HepG2 (cell line): ENCODE data around the gene OASL. TPM values are rescaled to one million over a fixed set of nuclear protein-coding genes. Genes with fewer than 3 reads are reported as not detected.

ENCODE experiments used
- HMG20A ChIP-seq: IDR thresholded peaks from 2 replicates; pipeline ENCODE4 v1.6.1; 2016; ENCODE audit warnings: borderline replicate concordance
- NCOR1 ChIP-seq: fragments of 200-600 bp; sonication (generic); IDR thresholded peaks from 2 replicates; pipeline ENCODE4 v1.7.0; 2017; ENCODE audit warnings: antibody characterized with exemption, low read length, borderline replicate concordance
- PCBP1 ChIP-seq: fragments of 200-400 bp; formaldehyde crosslinking; IDR thresholded peaks from 2 replicates; pipeline ENCODE4 v1.6.1; 2017; ENCODE audit warnings: mild to moderate bottlenecking, low read depth, low read length, borderline replicate concordance
- SOX6 ChIP-seq, 2 experiments: fragments of 450-650 bp in 1 of 2; sonication (generic) in 1 of 2; formaldehyde crosslinking in 1 of 2; IDR thresholded peaks; 2 replicates each; pipeline versions ENCODE4 v1.4.0 to v1.6.1; 2017 to 2020; ENCODE audit warnings: antibody characterized with exemption in 1 of 2, mild to moderate bottlenecking in 1 of 2, missing genetic modification reagents in 1 of 2
- U2AF2 ChIP-seq: fragments of 200-400 bp; formaldehyde crosslinking; IDR thresholded peaks from 2 replicates; pipeline ENCODE4 v1.6.1; 2017; ENCODE audit warnings: low read depth, mild to moderate bottlenecking, low read length
- ZIK1 ChIP-seq: sonication (generic); formaldehyde crosslinking; IDR thresholded peaks from 2 replicates; pipeline ENCODE4 v1.5.0; 2020; ENCODE audit warnings: mild to moderate bottlenecking, low read depth, missing genetic modification reagents, borderline replicate concordance
- ZNF460 ChIP-seq: sonication (generic); formaldehyde crosslinking; IDR thresholded peaks from 2 replicates; pipeline ENCODE4 v1.5.1; 2020; ENCODE audit warnings: missing genetic modification reagents, mild to moderate bottlenecking, borderline replicate concordance
- ZNF616 ChIP-seq: sonication (generic); formaldehyde crosslinking; IDR thresholded peaks from 2 replicates; pipeline ENCODE4 v1.5.0; 2020; ENCODE audit warnings: low read depth, mild to moderate bottlenecking, missing genetic modification reagents
- polyA plus RNA-seq, 8 experiments: library from polyadenylated mRNA; depleted of rRNA in 3 of 8; stranded (reverse) in 7 of 8; unstranded in 1 of 8; fragments of >200 nt; fragmentation: Illumina TruSeq in 4 of 8; extraction: Trizol in 4 of 8; gene quantifications; 2 replicates each; pipeline versions ENCODE4 v1.2.1 to v1.2.3, GENCODE V29; 2011 to 2016; ENCODE audit warnings: low read depth in 4 of 8, missing spikeins in 1 of 8, mixed read lengths in 1 of 8; ENCODE audit not compliant: insufficient read depth in 1 of 8
- total RNA-seq, 5 experiments: library from RNA; depleted of rRNA; stranded (reverse); fragments of >200 nt; fragmentation: Illumina TruSeq; extraction: Trizol; gene quantifications; 2 replicates each; pipeline ENCODE4 v1.2.3, GENCODE V29; 2016; ENCODE audit warnings: low read depth in 1 of 5
- TF ChIP-seq, protein P1 (sequence below), 2 experiments: fragments of 450-650 bp in 1 of 2; sonication (generic) in 1 of 2; formaldehyde crosslinking in 1 of 2; IDR thresholded peaks; 2 replicates each; pipeline versions ENCODE4 v1.6.1 to v1.8.0; 2016 to 2022; ENCODE audit warnings: antibody characterized with exemption in 1 of 2, mild to moderate bottlenecking in 1 of 2, missing genetic modification reagents in 1 of 2
- TF ChIP-seq, protein P2 (sequence below): sonication (generic); formaldehyde crosslinking; IDR thresholded peaks from 2 replicates; pipeline ENCODE4 v1.5.0; 2020; ENCODE audit warnings: missing genetic modification reagents
- TF ChIP-seq, protein P3 (sequence below): sonication (generic); formaldehyde crosslinking; conservative IDR thresholded peaks from 2 replicates; pipeline ENCODE4 v1.4.0; 2020; ENCODE audit warnings: mild to moderate bottlenecking, missing genetic modification reagents, moderate library complexity

Gene OASL
- total and polyA plus RNA-seq, 2 of the 13 experiments (the other 11 are each of a cell fraction or from before 2014, with no cell fraction given) = 0.11 to 0.22 TPM

DNA sequence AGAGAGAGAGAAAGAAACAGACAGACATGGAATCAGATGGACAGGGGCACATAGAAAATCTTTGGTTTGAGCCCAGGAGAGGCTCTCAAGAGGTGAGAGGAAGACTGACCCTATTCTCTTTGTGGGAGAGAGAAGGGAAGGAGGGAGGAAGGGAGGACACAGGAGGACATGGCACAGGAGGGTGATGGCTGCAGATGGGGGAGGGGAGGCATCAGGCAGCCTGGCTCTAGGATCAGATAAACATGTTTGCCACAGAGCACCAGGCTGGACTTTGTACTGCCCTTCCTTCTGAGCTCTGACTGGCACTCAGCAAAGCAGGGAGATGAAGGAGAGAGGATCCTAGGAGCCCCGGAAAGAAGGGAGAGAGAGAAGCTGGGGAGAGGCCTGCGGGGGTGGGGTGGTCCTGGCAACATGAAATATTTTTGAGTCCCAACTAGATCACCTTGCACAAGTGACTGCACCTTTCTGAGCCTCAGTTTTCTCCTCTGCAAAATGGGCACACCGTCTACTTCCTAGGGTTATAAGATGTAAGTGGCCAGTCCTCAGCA, 54.6 kb downstream of the OASL start (continued):
- TF ChIP-seq SOX6 (IDR thresholded peaks at IDR 0.05) (no peak), SOX6 (CRISPR knock-in tag; IDR thresholded peaks at IDR 0.05) (peak; percentile 71), ZNF616 (no peak), ZNF460 (CRISPR knock-in tag) (no peak), NCOR1 (peak; percentile 90), PCBP1 (no peak), HMG20A (CRISPR knock-in tag) (peak; percentile 10; the same call in 1 of the 2 replicates), ZIK1 (CRISPR knock-in tag) (no peak), U2AF2 (no peak)
- TF ChIP-seq, protein P1, sequence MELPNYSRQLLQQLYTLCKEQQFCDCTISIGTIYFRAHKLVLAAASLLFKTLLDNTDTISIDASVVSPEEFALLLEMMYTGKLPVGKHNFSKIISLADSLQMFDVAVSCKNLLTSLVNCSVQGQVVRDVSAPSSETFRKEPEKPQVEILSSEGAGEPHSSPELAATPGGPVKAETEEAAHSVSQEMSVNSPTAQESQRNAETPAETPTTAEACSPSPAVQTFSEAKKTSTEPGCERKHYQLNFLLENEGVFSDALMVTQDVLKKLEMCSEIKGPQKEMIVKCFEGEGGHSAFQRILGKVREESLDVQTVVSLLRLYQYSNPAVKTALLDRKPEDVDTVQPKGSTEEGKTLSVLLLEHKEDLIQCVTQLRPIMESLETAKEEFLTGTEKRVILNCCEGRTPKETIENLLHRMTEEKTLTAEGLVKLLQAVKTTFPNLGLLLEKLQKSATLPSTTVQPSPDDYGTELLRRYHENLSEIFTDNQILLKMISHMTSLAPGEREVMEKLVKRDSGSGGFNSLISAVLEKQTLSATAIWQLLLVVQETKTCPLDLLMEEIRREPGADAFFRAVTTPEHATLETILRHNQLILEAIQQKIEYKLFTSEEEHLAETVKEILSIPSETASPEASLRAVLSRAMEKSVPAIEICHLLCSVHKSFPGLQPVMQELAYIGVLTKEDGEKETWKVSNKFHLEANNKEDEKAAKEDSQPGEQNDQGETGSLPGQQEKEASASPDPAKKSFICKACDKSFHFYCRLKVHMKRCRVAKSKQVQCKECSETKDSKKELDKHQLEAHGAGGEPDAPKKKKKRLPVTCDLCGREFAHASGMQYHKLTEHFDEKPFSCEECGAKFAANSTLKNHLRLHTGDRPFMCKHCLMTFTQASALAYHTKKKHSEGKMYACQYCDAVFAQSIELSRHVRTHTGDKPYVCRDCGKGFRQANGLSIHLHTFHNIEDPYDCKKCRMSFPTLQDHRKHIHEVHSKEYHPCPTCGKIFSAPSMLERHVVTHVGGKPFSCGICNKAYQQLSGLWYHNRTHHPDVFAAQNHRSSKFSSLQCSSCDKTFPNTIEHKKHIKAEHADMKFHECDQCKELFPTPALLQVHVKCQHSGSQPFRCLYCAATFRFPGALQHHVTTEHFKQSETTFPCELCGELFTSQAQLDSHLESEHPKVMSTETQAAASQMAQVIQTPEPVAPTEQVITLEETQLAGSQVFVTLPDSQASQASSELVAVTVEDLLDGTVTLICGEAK (IDR thresholded peaks at IDR 0.05) = no peak
- TF ChIP-seq, protein P1 (CRISPR knock-in tag; IDR thresholded peaks at IDR 0.05) = no peak
- TF ChIP-seq, protein P2, sequence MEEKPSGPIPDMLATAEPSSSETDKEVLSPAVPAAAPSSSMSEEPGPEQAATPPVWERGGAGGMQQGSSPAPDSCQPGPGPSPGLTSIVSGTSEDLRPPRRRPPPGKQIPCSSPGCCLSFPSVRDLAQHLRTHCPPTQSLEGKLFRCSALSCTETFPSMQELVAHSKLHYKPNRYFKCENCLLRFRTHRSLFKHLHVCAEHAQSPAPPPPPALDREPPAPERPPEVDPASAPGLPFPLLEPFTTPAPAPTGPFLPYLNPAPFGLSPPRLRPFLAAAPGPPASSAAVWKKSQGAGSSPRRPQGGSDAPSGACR (CRISPR knock-in tag) = no peak
- TF ChIP-seq, protein P3, sequence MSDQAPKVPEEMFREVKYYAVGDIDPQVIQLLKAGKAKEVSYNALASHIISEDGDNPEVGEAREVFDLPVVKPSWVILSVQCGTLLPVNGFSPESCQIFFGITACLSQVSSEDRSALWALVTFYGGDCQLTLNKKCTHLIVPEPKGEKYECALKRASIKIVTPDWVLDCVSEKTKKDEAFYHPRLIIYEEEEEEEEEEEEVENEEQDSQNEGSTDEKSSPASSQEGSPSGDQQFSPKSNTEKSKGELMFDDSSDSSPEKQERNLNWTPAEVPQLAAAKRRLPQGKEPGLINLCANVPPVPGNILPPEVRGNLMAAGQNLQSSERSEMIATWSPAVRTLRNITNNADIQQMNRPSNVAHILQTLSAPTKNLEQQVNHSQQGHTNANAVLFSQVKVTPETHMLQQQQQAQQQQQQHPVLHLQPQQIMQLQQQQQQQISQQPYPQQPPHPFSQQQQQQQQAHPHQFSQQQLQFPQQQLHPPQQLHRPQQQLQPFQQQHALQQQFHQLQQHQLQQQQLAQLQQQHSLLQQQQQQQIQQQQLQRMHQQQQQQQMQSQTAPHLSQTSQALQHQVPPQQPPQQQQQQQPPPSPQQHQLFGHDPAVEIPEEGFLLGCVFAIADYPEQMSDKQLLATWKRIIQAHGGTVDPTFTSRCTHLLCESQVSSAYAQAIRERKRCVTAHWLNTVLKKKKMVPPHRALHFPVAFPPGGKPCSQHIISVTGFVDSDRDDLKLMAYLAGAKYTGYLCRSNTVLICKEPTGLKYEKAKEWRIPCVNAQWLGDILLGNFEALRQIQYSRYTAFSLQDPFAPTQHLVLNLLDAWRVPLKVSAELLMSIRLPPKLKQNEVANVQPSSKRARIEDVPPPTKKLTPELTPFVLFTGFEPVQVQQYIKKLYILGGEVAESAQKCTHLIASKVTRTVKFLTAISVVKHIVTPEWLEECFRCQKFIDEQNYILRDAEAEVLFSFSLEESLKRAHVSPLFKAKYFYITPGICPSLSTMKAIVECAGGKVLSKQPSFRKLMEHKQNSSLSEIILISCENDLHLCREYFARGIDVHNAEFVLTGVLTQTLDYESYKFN (CRISPR knock-in tag) = peak; percentile 84
